Body of pancreas (tissue), 4 donors: Measurements from ENCODE around the gene RYR3.

Experiments used
- CTCF ChIP-seq, 7 experiments: fragments of 450-650 bp in 4 of 7; fragments of 200-600 bp in 3 of 7; sonication (generic) in 3 of 7; IDR thresholded peaks; one replicate each; pipeline ENCODE4 v1.5.1; 2016 to 2019; ENCODE audit warnings: antibody characterized with exemption in 7 of 7
- POLR2A ChIP-seq, 3 donors: fragments of 450-650 bp; IDR thresholded peaks; one replicate each; pipeline ENCODE4 v1.6.1; 2016; ENCODE audit warnings: antibody characterized with exemption in 3 of 3, mild to moderate bottlenecking in 2 of 3

- TF ChIP-seq CTCF (IDR thresholded peaks at IDR 0.05), result no peak
- no peak for TF ChIP-seq POLR2A (IDR thresholded peaks at IDR 0.05)
Measured at GRCh38 chr15:33311312-33311971, 675 bp downstream of the RYR3 start.
